ENCODE measurements around the gene CCDC69.

The CCDC69 gene

DNA sequence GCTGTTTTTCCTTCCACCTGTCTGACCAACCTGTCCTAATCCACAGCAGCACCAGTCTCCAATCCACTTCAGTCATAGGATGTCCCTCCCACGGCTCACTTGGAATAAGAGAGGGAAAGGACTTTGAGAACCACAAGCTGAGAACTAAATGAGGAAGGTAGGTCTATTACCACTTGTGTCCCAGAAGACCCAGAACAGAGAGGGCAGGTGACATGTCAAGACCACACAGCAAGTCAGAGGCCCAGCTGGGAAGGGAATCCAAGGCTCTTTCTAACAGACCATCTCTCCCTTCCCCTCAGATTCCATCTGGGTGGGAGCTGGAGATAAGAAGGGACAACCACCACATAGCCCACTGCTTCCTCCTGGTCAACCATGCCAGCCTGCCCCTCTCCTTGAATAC lies 81.0 kb downstream of the CCDC69 start:
- DNase-seq (ENCODE audit: low read depth) = no peak

DNA sequence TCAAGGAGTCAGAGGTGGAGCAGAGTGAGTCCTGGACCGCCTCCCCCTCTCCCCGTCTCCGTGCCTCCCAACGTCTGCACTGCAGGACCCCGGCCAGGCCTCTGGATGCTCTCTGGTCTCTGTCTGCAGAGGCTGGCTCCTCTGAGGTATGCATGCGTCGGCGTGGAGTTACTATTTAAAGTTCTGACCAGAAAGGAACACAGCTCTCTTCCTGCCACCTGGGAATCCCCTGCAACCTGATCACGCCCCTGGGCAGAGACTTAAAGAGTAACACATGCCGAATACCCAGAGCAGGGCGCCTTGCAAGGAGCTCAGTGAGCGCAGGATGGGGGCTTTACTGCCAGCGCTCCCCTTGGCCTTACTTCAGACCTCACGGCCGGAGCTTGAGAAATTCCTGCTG lies 82.4 kb downstream of the CCDC69 start:
- DNase-seq (ENCODE audit: low read depth) = peak; percentile 47

DNA sequence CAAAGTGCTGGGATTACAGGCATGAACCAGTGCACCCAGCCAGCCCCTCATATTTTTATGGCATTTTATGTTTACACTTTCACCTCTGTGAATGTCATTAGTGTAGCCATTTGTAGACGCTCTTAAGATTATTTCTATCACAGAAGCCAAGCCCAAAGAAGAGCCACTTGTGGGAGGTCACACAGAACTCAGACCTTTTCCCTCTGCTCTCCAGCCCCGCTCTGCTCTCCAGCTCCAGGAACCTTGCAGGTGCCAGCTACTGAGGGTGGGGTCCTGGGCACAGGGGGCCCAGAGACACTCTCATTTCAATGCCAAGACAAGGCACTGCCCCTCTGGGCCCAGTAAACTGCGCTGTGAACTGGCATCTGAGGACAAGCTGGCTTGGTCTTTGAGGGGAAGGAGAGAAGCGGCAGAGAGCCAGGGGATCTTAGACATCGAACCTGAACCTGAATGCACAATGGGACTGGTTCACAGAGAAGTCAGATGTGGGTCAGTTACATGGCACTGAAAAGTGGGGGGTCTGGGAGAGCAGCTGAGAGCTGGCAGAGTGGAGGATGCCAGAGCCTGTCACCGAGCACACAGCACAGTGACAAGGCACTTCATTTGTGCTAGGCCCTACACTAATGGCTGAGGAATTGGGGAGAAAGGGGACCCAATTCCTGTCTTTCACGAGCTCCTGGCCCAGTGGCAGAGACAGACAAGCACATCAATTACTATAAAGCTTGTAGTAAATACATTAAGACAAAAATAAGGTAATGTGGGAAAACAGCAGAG lies 83.0 kb downstream of the CCDC69 start:
- no peak for DNase-seq (ENCODE audit: low read depth)

GRCh38 chr5:151139646-151140045 lies 84.2 kb downstream of the CCDC69 start:
- DNase-seq (ENCODE audit: low read depth) = no peak

DNA sequence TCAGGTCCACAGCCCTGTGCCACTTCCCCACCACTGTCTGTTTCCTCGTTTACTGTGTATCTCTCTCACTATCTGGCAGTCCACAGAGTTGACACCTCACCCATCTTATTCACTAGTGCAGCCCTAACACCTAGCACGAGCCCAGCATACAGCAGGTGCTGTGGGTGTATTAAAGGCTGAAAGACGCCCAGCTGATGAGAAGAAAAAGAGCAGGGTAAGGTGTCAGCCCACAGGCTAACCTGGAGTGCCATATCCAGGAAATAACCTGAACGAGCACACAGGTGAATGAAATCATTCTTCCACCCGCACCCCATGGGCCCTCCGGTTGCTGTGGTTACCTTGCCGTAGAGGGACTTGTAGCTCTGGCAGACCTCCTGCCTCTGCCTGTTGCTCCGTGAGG lies 84.9 kb downstream of the CCDC69 start:
- no peak for DNase-seq (ENCODE audit: low read depth)

GRCh38 chr5:151138114-151138513 lies 85.8 kb downstream of the CCDC69 start:
- no peak for DNase-seq (ENCODE audit: low read depth)

- DNase-seq (ENCODE audit: low read depth) = no peak
Observed at GRCh38 chr5:151137067-151137825, 86.6 kb downstream of the CCDC69 start.

DNA sequence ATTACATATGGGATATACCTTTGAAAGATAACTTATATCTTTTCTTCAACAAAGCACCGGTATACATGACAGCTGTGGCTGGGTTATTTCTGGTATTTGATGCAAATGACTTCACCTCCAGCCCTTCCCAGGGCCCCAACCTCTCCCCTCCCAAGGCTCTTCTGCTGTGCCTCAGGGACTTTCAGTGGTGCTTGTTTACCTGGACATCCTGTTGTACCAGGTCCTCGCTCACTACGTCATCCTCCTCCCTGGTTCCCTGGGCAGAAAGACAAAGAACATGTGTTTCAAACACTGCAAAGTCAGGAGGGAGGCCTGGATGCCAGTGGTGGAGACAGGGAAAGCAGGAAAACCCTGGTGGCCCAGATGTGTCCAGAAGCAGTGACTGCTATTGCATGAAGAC lies 89.7 kb downstream of the CCDC69 start:
- DNase-seq (ENCODE audit: low read depth) = no peak

- no peak for DNase-seq (ENCODE audit: low read depth)
Observed at GRCh38 chr5:151132963-151133362, 90.9 kb downstream of the CCDC69 start.

Data from activated T-cell treated with anti-CD3 and anti-CD28 coated beads for 48 hours (primary cell).